Measurements from ENCODE around the gene RTEL1.

Gene RTEL1

DNA sequence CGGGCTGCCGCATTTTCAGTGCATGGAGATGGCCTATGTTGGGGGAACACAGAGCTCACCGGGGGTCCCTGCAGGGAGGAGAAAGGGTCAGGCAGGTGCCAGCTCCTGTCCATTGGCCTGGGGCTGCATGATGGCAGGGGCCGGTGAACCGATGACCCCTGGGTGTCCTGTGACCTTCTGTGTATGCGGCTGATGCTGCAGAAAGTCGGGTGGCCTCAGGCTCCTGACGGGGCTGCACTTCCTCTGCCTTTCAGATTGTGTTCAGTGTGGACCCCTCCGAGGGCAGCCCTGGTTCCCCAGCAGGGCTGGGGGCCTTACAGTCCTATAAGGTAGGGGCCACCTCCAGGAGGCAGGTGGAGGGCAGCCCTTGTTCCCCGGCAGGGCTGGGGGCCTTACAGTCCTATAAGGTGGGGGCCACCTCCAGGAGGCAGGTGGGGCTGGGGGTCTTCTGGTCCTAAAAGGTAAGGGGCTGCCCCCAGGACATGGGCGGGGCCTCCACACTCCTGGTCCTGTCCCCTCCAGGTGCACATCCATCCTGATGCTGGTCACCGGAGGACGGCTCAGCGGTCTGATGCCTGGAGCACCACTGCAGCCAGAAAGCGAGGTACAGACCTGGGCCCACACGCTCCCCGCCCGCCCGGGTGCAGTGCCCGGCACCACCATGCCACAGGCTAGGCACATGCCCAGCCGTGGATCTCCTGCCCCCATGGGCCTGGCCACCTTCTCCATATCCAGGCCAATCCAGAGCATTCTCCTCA lies 27.3 kb downstream of the RTEL1 start:
- DNase-seq (ENCODE audit: low read depth), result no peak
- no peak overlapping the region for H3K4me3 ChIP-seq (ENCODE audit: low read depth, low read length)
- TF ChIP-seq POLR2A (IDR thresholded peaks at IDR 0.05; ENCODE audit: extremely low read depth, insufficient read length) (no peak), MAX (IDR thresholded peaks at IDR 0.05; ENCODE audit: low read depth, low read length) (no peak)

DNA sequence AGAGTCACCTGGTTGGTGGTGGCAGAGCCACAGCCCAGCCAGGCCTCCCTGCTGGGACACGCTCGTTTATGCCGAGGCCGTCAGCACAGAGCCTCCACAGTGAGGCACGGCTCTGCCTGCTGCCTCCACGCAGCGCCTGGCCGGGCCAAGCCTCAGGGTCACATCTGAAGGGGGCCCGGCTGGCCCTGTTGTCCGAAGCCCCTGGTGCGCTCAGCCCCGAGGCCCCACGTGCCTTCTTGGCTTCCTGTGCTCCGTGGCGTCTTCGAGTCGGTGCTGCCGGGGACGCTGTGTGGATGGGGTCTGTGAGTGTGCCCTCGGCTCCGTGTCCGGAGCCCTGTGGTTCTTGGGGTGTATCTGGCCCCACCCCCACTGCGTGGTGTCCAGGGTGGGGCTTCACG lies 28.0 kb downstream of the RTEL1 start:
- DNase-seq (ENCODE audit: low read depth), result no peak
- no peak overlapping the region for H3K4me3 ChIP-seq (ENCODE audit: low read depth, low read length)
- no peak for TF ChIP-seq MYC (IDR thresholded peaks at IDR 0.05; ENCODE audit: low read depth, low read length)

GRCh38 chr20:63686492-63687321 lies 28.6 kb downstream of the RTEL1 start:
- TF ChIP-seq MYC (IDR thresholded peaks at IDR 0.05; ENCODE audit: low read depth, low read length) (0 out of 2 replicates have a peak, but pooled peaks have one; percentile 32), POLR2A (IDR thresholded peaks at IDR 0.05; ENCODE audit: extremely low read depth, insufficient read length) (no peak), CTCF (IDR thresholded peaks at IDR 0.05; ENCODE audit: low read depth, low read length) (no peak), MAX (IDR thresholded peaks at IDR 0.05; ENCODE audit: low read depth, low read length) (no peak)
- no peak for DNase-seq (ENCODE audit: low read depth)
- H3K4me3 ChIP-seq (ENCODE audit: low read depth, low read length), result no peak overlapping the region

- H3K4me3 ChIP-seq (ENCODE audit: low read depth, low read length), result no peak overlapping the region
- TF ChIP-seq POLR2A (IDR thresholded peaks at IDR 0.05; ENCODE audit: extremely low read depth, insufficient read length) (no peak), MAX (IDR thresholded peaks at IDR 0.05; ENCODE audit: low read depth, low read length) (no peak), MYC (IDR thresholded peaks at IDR 0.05; ENCODE audit: low read depth, low read length) (no peak), CTCF (IDR thresholded peaks at IDR 0.05; ENCODE audit: low read depth, low read length) (no peak)
- DNase-seq (ENCODE audit: low read depth), result no peak
These were observed 29.5 kb downstream of the RTEL1 start for GRCh38 chr20:63687419-63688178.

DNA sequence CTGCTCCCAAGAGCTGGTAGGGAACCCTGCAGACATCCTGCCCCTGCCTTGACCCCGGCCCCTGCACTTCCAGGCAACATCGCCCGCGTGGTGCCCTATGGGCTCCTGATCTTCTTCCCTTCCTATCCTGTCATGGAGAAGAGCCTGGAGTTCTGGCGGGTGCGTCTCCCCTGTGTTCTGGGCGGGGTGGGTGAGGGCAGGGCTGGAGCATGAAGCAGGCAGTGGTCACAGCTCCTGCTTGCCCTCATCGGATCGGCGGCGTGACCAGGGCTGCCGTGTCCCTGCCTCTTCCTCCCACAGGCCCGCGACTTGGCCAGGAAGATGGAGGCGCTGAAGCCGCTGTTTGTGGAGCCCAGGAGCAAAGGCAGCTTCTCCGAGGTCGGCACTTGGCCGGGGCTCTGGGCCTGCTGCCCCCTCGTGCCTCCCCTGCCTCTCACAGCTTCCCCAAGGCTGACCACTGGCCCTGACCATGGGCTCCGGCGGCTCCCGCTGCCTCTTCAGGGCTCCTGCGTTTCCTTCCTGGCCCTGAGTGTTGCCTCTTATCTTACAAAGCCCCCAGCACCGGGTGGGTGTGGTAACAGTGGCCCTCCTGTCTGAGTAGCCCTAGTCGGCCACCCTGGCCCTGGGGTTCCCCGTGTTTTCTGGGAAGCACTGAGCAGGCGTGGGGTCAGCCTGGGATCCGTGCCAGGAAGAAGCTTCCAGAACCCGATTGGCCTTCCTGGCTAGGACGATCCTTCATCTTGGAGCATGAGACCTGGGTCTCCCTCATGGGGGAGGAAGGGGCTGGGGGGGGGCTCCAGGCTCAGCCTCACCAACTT lies 30.3 kb downstream of the RTEL1 start:
- no peak for DNase-seq (ENCODE audit: low read depth)
- no peak for TF ChIP-seq POLR2A (IDR thresholded peaks at IDR 0.05; ENCODE audit: extremely low read depth, insufficient read length)
- no peak for TF ChIP-seq CTCF (IDR thresholded peaks at IDR 0.05; ENCODE audit: low read depth, low read length)
- no peak for TF ChIP-seq MAX (IDR thresholded peaks at IDR 0.05; ENCODE audit: low read depth, low read length)
- TF ChIP-seq MYC (IDR thresholded peaks at IDR 0.05; ENCODE audit: low read depth, low read length), result no peak
- no peak overlapping the region for H3K4me3 ChIP-seq (ENCODE audit: low read depth, low read length)

Data from NB4 (cell line).